K562 (cell line): ENCODE measurements around the gene ATP6V0E2. TPM values are rescaled to one million over a fixed set of nuclear protein-coding genes. Genes with fewer than 3 reads are reported as not detected.

ENCODE experiments used
- CBFB ChIP-seq: sonication (generic); formaldehyde crosslinking; IDR thresholded peaks from 2 replicates; pipeline ENCODE4 v1.4.0; 2020; ENCODE audit warnings: mild to moderate bottlenecking, missing genetic modification reagents
- EHMT2 ChIP-seq: fragments of 450-650 bp; IDR thresholded peaks from 2 replicates; pipeline ENCODE4 v1.6.1; 2018; ENCODE audit warnings: antibody characterized with exemption
- EZH2 ChIP-seq: IDR thresholded peaks from 2 replicates; pipeline ENCODE4 v1.6.1; 2012; ENCODE audit warnings: low read depth, mild to moderate bottlenecking, inconsistent platforms, low read length, borderline replicate concordance
- GABPA ChIP-seq: fragments of 200-800 bp; sonication (Bioruptor generic); conservative IDR thresholded peaks from 2 replicates; pipeline ENCODE4 v1.6.1; 2016; ENCODE audit warnings: low read depth, missing genetic modification characterization, missing compliant biosample characterization
- ILF3 ChIP-seq: fragments of 450-650 bp; IDR thresholded peaks from 2 replicates; pipeline ENCODE4 v1.6.1; 2018; ENCODE audit warnings: antibody characterized with exemption, mild to moderate bottlenecking, moderate library complexity, borderline replicate concordance
- MAZ ChIP-seq, 2 experiments: fragments of 450-650 bp in 1 of 2; sonication (generic) in 1 of 2; formaldehyde crosslinking; IDR thresholded peaks in 1 of 2; conservative IDR thresholded peaks in 1 of 2; 2 replicates each; pipeline versions ENCODE4 v1.4.0 to v1.5.0; 2020; ENCODE audit warnings: mild to moderate bottlenecking in 1 of 2, missing genetic modification reagents in 1 of 2
- NRF1 ChIP-seq, 2 experiments: fragments of 450-650 bp; IDR thresholded peaks in 1 of 2; conservative IDR thresholded peaks in 1 of 2; 2 replicates each; pipeline ENCODE4 v1.6.1; 2014; ENCODE audit warnings: mild to moderate bottlenecking in 2 of 2
- RBM34 ChIP-seq: fragments of 200-400 bp; formaldehyde crosslinking; IDR thresholded peaks from 2 replicates; pipeline ENCODE4 v1.6.1; 2018; ENCODE audit warnings: low read length, borderline replicate concordance; ENCODE audit not compliant: insufficient read depth
- RCOR1 ChIP-seq, 2 experiments: IDR thresholded peaks; 2 replicates each; pipeline ENCODE4 v1.6.1; 2012; ENCODE audit warnings: low read depth in 2 of 2, low read length in 2 of 2, borderline replicate concordance in 1 of 2, improper control_type of control experiment in 1 of 2
- SP1 ChIP-seq: sonication (generic); formaldehyde crosslinking; IDR thresholded peaks from 2 replicates; pipeline ENCODE4 v1.8.1; 2022; ENCODE audit warnings: mild to moderate bottlenecking, missing genetic modification reagents
- ZNF311 ChIP-seq: fragments of 250-450 bp; sonication (Bioruptor Pico); IDR thresholded peaks from 2 replicates; pipeline ENCODE4 v1.4.0; 2020; ENCODE audit warnings: mild to moderate bottlenecking, moderate library complexity
- ZNF507 ChIP-seq: conservative IDR thresholded peaks from 2 replicates; pipeline ENCODE4 v1.6.1; 2017; ENCODE audit warnings: missing genetic modification characterization, missing compliant biosample characterization
- polyA plus RNA-seq, 8 experiments: library from polyadenylated mRNA; depleted of rRNA in 4 of 8; stranded (reverse) in 5 of 8; unstranded in 3 of 8; fragments of >200 nt; fragmentation: Nextera tagmentation in 2 of 8; fragmentation: Illumina TruSeq in 1 of 8; extraction: Ambion mirVana in 2 of 8; extraction: Trizol in 1 of 8; gene quantifications; 2 replicates each; pipeline versions ENCODE4 v1.2.1 to v1.2.3, GENCODE V29; 2011 to 2014; ENCODE audit warnings: inconsistent platforms in 1 of 8, missing spikeins in 1 of 8
- total RNA-seq, 7 experiments: library from RNA; depleted of rRNA in 6 of 7; stranded (reverse); fragments of >200 nt in 6 of 7; fragmentation: Illumina TruSeq in 2 of 7; extraction: Trizol in 2 of 7; gene quantifications; 2 replicates each; pipeline versions ENCODE4 v1.2.1 to v1.2.3, GENCODE V29; 2011 to 2021; ENCODE audit warnings: low replicate concordance in 1 of 7
- TF ChIP-seq, protein P1 (sequence below): IDR thresholded peaks from 2 replicates; pipeline ENCODE4 v1.6.1; 2014; ENCODE audit warnings: antibody characterized with exemption
- TF ChIP-seq, protein P2 (sequence below), 2 experiments: fragments of 450-650 bp; formaldehyde crosslinking in 1 of 2; IDR thresholded peaks; 2 replicates each; pipeline versions ENCODE4 v1.4.0 to v1.6.1; 2014 to 2020; ENCODE audit warnings: mild to moderate bottlenecking in 2 of 2, borderline replicate concordance in 1 of 2, low read depth in 1 of 2
- TF ChIP-seq, protein P3 (sequence below): fragments of 150-350 bp; IDR thresholded peaks from 2 replicates; pipeline ENCODE4 v1.6.1; 2014; ENCODE audit warnings: low read depth, mild to moderate bottlenecking, low read length, borderline replicate concordance

The ATP6V0E2 gene
- total and polyA plus RNA-seq, 9 of the 15 experiments (the other 6 are each of a cell fraction or from before 2014, with no cell fraction given) = 0.55 to 18.5 (median 10.9) TPM

DNA sequence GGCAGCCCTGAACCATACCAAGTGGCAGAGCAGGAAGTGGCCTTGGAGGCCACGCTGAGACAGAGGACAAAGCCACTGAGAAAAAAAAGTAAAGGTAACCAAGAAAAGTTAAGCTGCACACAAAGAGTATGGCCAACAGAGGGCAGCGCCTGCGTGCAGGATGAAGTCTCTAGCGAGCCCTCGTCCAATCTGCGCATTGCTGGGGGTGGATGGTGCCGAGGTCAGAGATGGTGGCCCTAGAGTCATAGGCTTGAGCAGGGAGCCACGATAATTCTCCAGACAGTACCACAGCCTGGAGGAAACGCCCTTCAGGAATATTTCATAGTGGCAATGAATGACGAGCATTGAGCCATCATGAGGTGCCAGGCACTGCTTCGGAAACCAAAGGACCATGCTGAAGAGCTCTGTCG, 9.7 kb downstream of the ATP6V0E2 start (continued):
- TF ChIP-seq, protein P1, sequence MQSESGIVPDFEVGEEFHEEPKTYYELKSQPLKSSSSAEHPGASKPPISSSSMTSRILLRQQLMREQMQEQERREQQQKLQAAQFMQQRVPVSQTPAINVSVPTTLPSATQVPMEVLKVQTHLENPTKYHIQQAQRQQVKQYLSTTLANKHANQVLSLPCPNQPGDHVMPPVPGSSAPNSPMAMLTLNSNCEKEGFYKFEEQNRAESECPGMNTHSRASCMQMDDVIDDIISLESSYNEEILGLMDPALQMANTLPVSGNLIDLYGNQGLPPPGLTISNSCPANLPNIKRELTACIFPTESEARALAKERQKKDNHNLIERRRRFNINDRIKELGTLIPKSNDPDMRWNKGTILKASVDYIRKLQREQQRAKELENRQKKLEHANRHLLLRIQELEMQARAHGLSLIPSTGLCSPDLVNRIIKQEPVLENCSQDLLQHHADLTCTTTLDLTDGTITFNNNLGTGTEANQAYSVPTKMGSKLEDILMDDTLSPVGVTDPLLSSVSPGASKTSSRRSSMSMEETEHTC = no peak
- TF ChIP-seq ZNF507 (no peak), RBM34 (no peak), SP1 (CRISPR knock-in tag) (peak; percentile 38; the same call in 1 of the 2 replicates), MAZ (CRISPR knock-in tag; conservative IDR thresholded peaks at IDR 0.05 in 1 of 2, IDR thresholded peaks at IDR 0.05 in 1 of 2) (peak in 1 of 2 experiments; percentile 40; a peak in 2 of 4 replicates), NRF1 (conservative IDR thresholded peaks at IDR 0.05 in 1 of 2, IDR thresholded peaks at IDR 0.05 in 1 of 2) (peak; percentile 69 to 72), EHMT2 (peak; percentile 24; the same call in 1 of the 2 replicates), GABPA (no peak), RCOR1 (IDR thresholded peaks at IDR 0.05; ENCODE audit: borderline replicate concordance in 1 of 2, low read depth in 2 of 2, low read length in 2 of 2) (peak in 1 of 2 experiments; percentile 40; a peak in 1 of 4 replicates), EZH2 (0 out of 2 replicates have a peak, but pooled peaks have one; percentile 56), ZNF311 (CRISPR knock-in tag) (no peak), ILF3 (no peak), CBFB (0 out of 2 replicates have a peak, but pooled peaks have one; percentile 29)
- TF ChIP-seq, protein P2, sequence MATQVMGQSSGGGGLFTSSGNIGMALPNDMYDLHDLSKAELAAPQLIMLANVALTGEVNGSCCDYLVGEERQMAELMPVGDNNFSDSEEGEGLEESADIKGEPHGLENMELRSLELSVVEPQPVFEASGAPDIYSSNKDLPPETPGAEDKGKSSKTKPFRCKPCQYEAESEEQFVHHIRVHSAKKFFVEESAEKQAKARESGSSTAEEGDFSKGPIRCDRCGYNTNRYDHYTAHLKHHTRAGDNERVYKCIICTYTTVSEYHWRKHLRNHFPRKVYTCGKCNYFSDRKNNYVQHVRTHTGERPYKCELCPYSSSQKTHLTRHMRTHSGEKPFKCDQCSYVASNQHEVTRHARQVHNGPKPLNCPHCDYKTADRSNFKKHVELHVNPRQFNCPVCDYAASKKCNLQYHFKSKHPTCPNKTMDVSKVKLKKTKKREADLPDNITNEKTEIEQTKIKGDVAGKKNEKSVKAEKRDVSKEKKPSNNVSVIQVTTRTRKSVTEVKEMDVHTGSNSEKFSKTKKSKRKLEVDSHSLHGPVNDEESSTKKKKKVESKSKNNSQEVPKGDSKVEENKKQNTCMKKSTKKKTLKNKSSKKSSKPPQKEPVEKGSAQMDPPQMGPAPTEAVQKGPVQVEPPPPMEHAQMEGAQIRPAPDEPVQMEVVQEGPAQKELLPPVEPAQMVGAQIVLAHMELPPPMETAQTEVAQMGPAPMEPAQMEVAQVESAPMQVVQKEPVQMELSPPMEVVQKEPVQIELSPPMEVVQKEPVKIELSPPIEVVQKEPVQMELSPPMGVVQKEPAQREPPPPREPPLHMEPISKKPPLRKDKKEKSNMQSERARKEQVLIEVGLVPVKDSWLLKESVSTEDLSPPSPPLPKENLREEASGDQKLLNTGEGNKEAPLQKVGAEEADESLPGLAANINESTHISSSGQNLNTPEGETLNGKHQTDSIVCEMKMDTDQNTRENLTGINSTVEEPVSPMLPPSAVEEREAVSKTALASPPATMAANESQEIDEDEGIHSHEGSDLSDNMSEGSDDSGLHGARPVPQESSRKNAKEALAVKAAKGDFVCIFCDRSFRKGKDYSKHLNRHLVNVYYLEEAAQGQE (IDR thresholded peaks at IDR 0.05; ENCODE audit: borderline replicate concordance) = peak; percentile 75; the same call in 1 of the 2 replicates
- TF ChIP-seq, protein P2 (CRISPR knock-in tag; IDR thresholded peaks at IDR 0.05; ENCODE audit: low read depth) = no peak
- TF ChIP-seq, protein P3, sequence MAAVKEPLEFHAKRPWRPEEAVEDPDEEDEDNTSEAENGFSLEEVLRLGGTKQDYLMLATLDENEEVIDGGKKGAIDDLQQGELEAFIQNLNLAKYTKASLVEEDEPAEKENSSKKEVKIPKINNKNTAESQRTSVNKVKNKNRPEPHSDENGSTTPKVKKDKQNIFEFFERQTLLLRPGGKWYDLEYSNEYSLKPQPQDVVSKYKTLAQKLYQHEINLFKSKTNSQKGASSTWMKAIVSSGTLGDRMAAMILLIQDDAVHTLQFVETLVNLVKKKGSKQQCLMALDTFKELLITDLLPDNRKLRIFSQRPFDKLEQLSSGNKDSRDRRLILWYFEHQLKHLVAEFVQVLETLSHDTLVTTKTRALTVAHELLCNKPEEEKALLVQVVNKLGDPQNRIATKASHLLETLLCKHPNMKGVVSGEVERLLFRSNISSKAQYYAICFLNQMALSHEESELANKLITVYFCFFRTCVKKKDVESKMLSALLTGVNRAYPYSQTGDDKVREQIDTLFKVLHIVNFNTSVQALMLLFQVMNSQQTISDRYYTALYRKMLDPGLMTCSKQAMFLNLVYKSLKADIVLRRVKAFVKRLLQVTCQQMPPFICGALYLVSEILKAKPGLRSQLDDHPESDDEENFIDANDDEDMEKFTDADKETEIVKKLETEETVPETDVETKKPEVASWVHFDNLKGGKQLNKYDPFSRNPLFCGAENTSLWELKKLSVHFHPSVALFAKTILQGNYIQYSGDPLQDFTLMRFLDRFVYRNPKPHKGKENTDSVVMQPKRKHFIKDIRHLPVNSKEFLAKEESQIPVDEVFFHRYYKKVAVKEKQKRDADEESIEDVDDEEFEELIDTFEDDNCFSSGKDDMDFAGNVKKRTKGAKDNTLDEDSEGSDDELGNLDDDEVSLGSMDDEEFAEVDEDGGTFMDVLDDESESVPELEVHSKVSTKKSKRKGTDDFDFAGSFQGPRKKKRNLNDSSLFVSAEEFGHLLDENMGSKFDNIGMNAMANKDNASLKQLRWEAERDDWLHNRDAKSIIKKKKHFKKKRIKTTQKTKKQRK = no peak
